CD4-positive, CD25-positive, alpha-beta regulatory T cell (primary cell): ENCODE data around the gene APCDD1L. TPM values are rescaled to one million over a fixed set of nuclear protein-coding genes. Genes with fewer than 3 reads are reported as not detected.

Experiments
- ATAC-seq, 2 donors: fragments of 150-1000 bp; cut with Tn5 transposase; one replicate each; pipeline ENCODE4 v1.10.0; 2021; ENCODE audit warnings: low read depth in 2 of 2, moderate number of reproducible peaks in 2 of 2, moderate library complexity in 1 of 2
- DNase-seq, 3 donors: peaks; one replicate each; pipeline versions ENCODE4 v3.0.0 to v3.0.0-alpha.2; 2012 to 2022; ENCODE audit warnings: mixed read lengths in 1 of 3
- H3K27ac ChIP-seq: one replicate; pipeline ENCODE4 v1.7.0; 2013; ENCODE audit warnings: mild to moderate bottlenecking, low read length; ENCODE audit not compliant: insufficient read depth, poor library complexity, severe bottlenecking
- H3K27me3 ChIP-seq: one replicate; pipeline ENCODE4 v1.7.0; 2013; ENCODE audit warnings: low read length; ENCODE audit not compliant: control insufficient read depth, insufficient read depth
- H3K36me3 ChIP-seq: one replicate; pipeline ENCODE4 v1.7.0; 2013; ENCODE audit warnings: mild to moderate bottlenecking, low read length, moderate library complexity; ENCODE audit not compliant: control insufficient read depth, insufficient read depth
- H3K4me1 ChIP-seq: 2 replicates; pipeline ENCODE4 v1.7.0; 2013; ENCODE audit warnings: mild to moderate bottlenecking, low read length; ENCODE audit not compliant: insufficient read depth, control insufficient read depth, poor library complexity, severe bottlenecking
- H3K4me3 ChIP-seq: one replicate; pipeline ENCODE4 v1.7.0; 2013; ENCODE audit warnings: low read depth, mild to moderate bottlenecking, low read length, moderate library complexity
- H3K9me3 ChIP-seq, 2 experiments: 1 replicate in 1 of 2; 2 replicates in 1 of 2; pipeline ENCODE4 v1.7.0; 2013; ENCODE audit warnings: low read length in 2 of 2, mild to moderate bottlenecking in 1 of 2, moderate library complexity in 1 of 2; ENCODE audit not compliant: control insufficient read depth in 2 of 2
- H3K27ac Mint-ChIP-seq, 3 donors: one replicate each; pipeline ENCODE4 v1.8.0; 2020 to 2022; ENCODE audit warnings: mild to moderate bottlenecking in 3 of 3, mixed read lengths in 3 of 3, moderate library complexity in 2 of 3
- H3K27me3 Mint-ChIP-seq: one replicate; pipeline ENCODE4 v1.8.0; 2022; ENCODE audit warnings: mild to moderate bottlenecking, mixed read lengths
- H3K36me3 Mint-ChIP-seq: one replicate; pipeline ENCODE4 v1.8.0; 2020; ENCODE audit warnings: mixed read lengths
- H3K4me1 Mint-ChIP-seq, 4 donors: one replicate each; pipeline ENCODE4 v1.8.0; 2020 to 2022; ENCODE audit warnings: mixed read lengths in 4 of 4, mild to moderate bottlenecking in 1 of 4
- H3K4me3 Mint-ChIP-seq, 4 donors: one replicate each; pipeline ENCODE4 v1.8.0; 2020 to 2022; ENCODE audit warnings: mild to moderate bottlenecking in 4 of 4, mixed read lengths in 4 of 4, moderate library complexity in 3 of 4
- H3K9me3 Mint-ChIP-seq, 7 donors: one replicate each; pipeline ENCODE4 v1.8.0; 2020 to 2022; ENCODE audit warnings: mixed read lengths in 7 of 7, mild to moderate bottlenecking in 3 of 7, moderate library complexity in 2 of 7
- polyA plus RNA-seq, 4 donors: library from polyadenylated mRNA; unstranded; fragments of 300-500 nt; fragmentation: Illumina TruSeq; gene quantifications; one replicate each; pipeline ENCODE4 v1.2.3, GENCODE V29; 2021
- total RNA-seq: library from RNA; stranded (reverse); gene quantifications from one replicate; pipeline ENCODE4 v1.2.3, GENCODE V29; 2022

APCDD1L gene
- total and polyA plus RNA-seq, 5 donors from 2014 or later = 0.62 TPM; not detected in 4

DNA sequence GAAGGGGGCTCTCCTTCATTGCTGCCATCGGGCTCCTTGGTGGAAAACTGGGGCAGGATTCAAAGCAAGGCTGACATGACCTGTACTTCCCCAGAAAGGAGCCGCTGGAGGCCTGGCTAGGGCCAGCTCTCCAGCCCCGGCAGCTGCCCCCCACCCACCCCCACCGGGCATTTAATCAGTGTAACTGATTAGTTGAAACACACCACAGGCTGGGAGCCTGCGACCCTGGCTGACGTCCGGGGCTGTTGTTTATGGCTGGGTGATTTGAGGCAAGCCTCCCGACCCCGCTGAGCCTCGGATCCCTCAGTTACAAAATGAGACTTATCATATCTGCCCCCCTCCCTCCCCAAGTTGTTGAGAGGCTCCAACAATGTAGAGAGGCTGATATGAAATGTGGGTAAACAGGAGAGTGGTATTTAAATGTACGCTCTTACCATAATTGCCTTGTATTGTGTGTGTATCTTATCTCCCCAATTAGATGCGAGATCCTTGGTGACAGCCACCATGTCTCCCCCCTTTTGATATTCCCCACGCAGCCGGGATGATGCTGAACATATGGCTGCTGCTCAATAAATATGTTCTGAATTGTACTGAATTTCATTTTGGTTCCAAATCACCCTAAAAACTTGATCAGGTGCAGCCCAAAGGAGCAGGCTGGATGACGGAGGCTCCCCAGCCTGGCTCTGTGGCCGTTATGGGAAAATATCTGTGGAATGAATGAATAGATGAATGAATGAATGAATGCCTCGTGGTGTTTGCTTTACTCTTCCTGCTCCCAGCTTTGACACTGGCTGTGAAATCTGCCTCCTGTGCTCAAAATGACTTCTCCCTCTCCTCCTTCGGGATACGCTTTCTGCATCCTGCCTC lies 31.8 kb upstream of the APCDD1L start:
- DNase-seq (no peak), ATAC-seq (no peak)
- H3K4me3 ChIP-seq = no peak overlapping the region
- Mint-ChIP-seq H3K4me1 (no peaks in the 10 kb centered on the region), H3K9me3 (no peaks in the 10 kb centered on the region), H3K4me3 (no peak overlapping the region), H3K27me3 (peaks cover 32% of the 10 kb centered on the region), H3K27ac (no peak overlapping the region), H3K36me3 (no peaks in the 10 kb centered on the region)
- H3K27me3 ChIP-seq = no peaks in the 10 kb centered on the region
- no peak overlapping the region for H3K27ac ChIP-seq
- H3K4me1 ChIP-seq = no peaks in the 10 kb centered on the region
- no peaks in the 10 kb centered on the region for H3K9me3 ChIP-seq
- no peaks in the 10 kb centered on the region for H3K36me3 ChIP-seq

DNA sequence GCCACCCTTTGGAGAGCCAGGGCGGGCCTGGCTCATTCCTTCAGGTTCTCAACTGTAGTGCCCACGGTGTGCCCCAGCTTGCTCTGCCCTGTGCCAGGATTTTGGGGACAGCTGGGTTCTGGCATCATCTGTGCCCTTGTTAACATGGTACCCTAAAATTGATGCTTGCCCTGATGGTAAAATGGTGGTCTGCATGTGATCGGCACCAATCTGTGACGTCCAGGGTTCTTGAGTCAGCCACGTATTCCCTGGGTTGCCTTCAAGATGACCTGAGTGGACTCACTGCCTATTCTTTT lies 31.2 kb upstream of the APCDD1L start:
- H3K9me3 Mint-ChIP-seq = no peaks in the 10 kb centered on the region
- Histone ChIP-seq H3K27me3 (no peaks in the 10 kb centered on the region), H3K9me3 (no peaks in the 10 kb centered on the region), H3K4me1 (no peaks in the 10 kb centered on the region), H3K4me3 (no peak overlapping the region), H3K27ac (no peak overlapping the region), H3K36me3 (no peaks in the 10 kb centered on the region)
- peaks cover 29% of the 10 kb centered on the region for H3K27me3 Mint-ChIP-seq
- H3K36me3 Mint-ChIP-seq = no peaks in the 10 kb centered on the region
- no peak for ATAC-seq
- DNase-seq = no peak
- H3K4me1 Mint-ChIP-seq = no peaks in the 10 kb centered on the region
- no peak overlapping the region for H3K27ac Mint-ChIP-seq
- no peak overlapping the region for H3K4me3 Mint-ChIP-seq

DNA sequence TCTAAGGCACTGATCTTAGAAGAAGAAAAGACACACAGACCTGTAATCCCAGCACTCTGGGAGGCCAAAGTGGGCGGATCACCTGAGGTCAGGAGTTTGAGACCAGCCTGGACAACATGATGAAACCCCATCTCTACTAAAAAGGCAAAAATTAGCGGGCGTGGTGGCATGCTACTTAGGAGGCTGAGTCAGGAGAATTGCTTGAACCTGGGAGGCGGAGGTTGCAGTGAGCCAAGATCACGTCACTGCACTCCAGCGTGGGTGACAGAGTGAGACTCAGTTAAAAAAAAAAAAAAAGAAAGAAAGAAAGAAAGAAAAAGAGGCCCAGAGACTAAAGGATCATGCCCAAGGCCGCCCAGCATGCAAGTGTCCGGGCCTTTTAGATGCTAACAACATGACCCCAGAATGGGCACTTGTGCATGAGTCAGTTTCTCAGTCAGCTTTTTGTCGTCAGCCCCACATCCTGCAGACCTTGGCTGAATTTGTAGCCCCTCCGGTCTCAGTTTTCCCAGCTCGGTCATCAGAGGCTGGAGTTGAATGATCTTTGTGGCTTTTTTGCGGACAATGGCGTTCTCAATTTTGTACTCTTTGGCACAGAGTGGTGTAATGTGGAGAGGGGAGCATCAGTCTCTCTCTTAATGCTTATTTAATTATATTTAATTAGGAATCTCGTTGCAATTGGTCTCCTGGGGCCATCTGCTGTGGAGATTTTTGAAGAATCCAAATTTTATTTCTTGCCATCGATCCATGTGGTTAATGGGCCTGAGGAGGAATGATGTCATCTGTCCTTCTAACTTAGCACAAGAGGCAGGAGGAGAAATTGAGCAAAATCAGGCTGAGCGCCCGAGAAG lies 30.6 kb upstream of the APCDD1L start:
- no peak overlapping the region for H3K27ac ChIP-seq
- DNase-seq = no peak
- Mint-ChIP-seq H3K4me1 (no peaks in the 10 kb centered on the region), H3K4me3 (no peak overlapping the region), H3K27me3 (peaks cover 29% of the 10 kb centered on the region), H3K9me3 (no peaks in the 10 kb centered on the region), H3K36me3 (no peaks in the 10 kb centered on the region), H3K27ac (no peak overlapping the region)
- no peaks in the 10 kb centered on the region for H3K36me3 ChIP-seq
- H3K27me3 ChIP-seq = no peaks in the 10 kb centered on the region
- no peak for ATAC-seq
- no peaks in the 10 kb centered on the region for H3K9me3 ChIP-seq
- H3K4me3 ChIP-seq = no peak overlapping the region
- no peaks in the 10 kb centered on the region for H3K4me1 ChIP-seq

DNA sequence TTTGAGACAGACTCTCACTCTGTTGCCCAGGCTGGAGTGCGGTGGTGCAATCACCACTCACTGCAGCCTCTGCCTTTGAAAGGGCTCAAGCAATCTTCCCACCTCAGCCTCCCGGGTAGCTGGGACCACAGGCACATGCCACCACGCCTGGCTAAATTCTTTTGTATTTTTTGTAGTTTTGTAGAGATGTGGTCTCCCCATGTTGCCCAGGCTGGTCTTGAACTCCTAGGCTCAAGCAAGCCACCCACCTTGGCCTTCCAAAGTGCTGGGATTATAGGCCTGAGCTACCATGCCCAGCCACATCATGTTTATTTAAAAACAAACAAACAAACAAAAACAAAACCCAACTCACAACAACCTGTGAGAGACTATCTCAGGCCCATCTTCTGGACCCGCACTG lies 29.7 kb upstream of the APCDD1L start:
- no peaks in the 10 kb centered on the region for H3K36me3 Mint-ChIP-seq
- Histone ChIP-seq H3K4me1 (no peaks in the 10 kb centered on the region), H3K27ac (no peak overlapping the region), H3K4me3 (no peak overlapping the region), H3K27me3 (no peaks in the 10 kb centered on the region), H3K36me3 (no peaks in the 10 kb centered on the region), H3K9me3 (no peaks in the 10 kb centered on the region)
- no peaks in the 10 kb centered on the region for H3K4me1 Mint-ChIP-seq
- H3K27ac Mint-ChIP-seq = no peak overlapping the region
- no peak for ATAC-seq
- H3K9me3 Mint-ChIP-seq = no peaks in the 10 kb centered on the region
- H3K27me3 Mint-ChIP-seq = peaks cover 22% of the 10 kb centered on the region
- no peak overlapping the region for H3K4me3 Mint-ChIP-seq
- DNase-seq = no peak

DNA sequence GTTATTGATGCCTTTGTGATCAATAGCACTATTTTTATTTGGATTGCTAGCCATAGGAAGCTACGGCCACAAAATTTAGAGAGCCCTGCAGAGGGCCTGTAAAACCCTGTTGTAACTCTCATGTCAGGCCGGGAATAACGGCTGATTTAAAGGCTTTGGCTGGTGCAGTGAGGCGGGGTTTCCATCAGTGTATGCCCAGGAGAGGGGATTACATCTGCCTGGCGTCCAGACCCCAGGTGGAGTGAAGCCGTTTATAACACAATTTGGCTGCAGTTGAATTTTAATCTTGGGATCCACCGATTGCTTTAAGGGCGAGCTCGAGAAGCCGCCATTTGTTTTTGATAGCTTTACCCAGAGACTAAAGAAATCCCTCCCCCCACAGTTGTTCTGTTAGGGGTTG lies 29.1 kb upstream of the APCDD1L start:
- peaks cover 0 to 3% (median 0%) of the 10 kb centered on the region in 7 donors for H3K9me3 Mint-ChIP-seq
- ATAC-seq = no peak
- H3K27ac Mint-ChIP-seq = no peak overlapping the region
- no peak overlapping the region for H3K4me3 Mint-ChIP-seq
- H3K27ac ChIP-seq = no peak overlapping the region
- no peaks in the 10 kb centered on the region for H3K36me3 ChIP-seq
- peaks cover 15% of the 10 kb centered on the region for H3K27me3 Mint-ChIP-seq
- H3K27me3 ChIP-seq = no peaks in the 10 kb centered on the region
- no peaks in the 10 kb centered on the region for H3K36me3 Mint-ChIP-seq
- no peak for DNase-seq
- H3K4me1 ChIP-seq = no peaks in the 10 kb centered on the region
- no peaks in the 10 kb centered on the region for H3K4me1 Mint-ChIP-seq
- H3K9me3 ChIP-seq = no peaks in the 10 kb centered on the region
- no peak overlapping the region for H3K4me3 ChIP-seq

DNA sequence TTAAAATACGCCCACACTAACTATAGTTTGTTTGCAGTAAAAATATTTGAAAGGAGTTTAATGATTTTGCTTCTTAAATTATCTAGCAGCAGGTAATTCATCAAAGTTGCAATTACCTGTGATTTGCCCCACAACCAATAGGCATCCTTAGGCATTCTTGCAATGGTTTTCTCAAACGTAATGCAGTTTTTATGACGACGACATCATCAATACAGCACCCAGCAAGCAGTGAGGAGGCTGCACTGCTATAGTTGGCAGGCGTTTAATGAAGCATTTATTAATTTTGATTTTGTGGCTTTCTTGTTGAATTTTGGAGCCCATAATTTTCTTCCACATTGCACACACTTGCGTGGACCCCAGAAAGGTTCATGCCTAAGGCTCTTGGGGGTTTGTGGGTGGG lies 28.1 kb upstream of the APCDD1L start:
- no peak for DNase-seq
- H3K4me1 ChIP-seq = no peaks in the 10 kb centered on the region

DNA sequence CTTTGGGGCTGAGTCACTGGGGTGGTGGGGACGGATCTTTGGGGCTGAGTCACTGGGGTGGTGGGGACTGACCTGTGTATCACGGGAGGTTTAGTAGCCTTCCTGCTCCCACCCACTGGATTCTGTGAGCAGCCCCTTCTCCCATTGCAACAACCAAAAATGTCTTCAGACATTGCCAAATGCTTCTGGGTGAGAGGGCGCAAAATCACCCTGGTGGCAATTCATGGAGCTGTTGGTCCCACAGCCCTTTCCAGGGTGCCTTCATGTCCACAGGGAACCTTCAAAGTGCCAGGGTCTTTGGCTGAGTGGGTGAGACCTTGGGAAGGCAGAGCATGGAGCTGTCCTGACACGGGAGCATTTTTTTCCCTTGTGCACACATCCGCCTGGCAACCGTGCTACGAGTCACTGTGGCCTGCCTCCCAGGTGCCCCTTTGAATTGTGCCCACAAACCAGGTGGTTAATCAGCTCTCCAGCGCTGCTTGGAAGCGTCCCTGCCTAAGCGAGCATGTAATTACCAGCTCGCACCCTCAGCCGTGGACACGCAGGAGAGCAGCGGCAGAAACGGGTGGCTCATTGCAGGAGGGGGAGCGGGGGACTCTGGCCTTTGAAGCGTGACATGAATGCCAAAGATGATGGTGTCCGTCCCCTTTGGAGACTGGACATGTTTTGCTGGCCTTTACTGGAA lies 27.4 kb upstream of the APCDD1L start:
- no peaks in the 10 kb centered on the region for H3K36me3 Mint-ChIP-seq

More for the DNA sequence above, 28.1 kb upstream of the APCDD1L start:
- H3K4me3 ChIP-seq = no peak overlapping the region
- H3K4me1 Mint-ChIP-seq = no peaks in the 10 kb centered on the region
- peaks cover 0 to under 1% of the 10 kb centered on the region in 2 experiments for H3K9me3 ChIP-seq
- no peaks in the 10 kb centered on the region for H3K27me3 ChIP-seq
- no peak for ATAC-seq
- no peak overlapping the region for H3K4me3 Mint-ChIP-seq
- no peaks in the 10 kb centered on the region for H3K36me3 Mint-ChIP-seq
- no peak overlapping the region for H3K27ac ChIP-seq
- peaks cover 9% of the 10 kb centered on the region for H3K27me3 Mint-ChIP-seq
- no peak overlapping the region for H3K27ac Mint-ChIP-seq
- H3K9me3 Mint-ChIP-seq = peaks cover 0 to 5% (median 2%) of the 10 kb centered on the region in 7 donors
- no peaks in the 10 kb centered on the region for H3K36me3 ChIP-seq

More for the DNA sequence above, 27.4 kb upstream of the APCDD1L start:
- H3K4me1 ChIP-seq = no peaks in the 10 kb centered on the region
- H3K27me3 ChIP-seq = no peaks in the 10 kb centered on the region
- ATAC-seq = no peak
- Mint-ChIP-seq H3K4me1 (no peaks in the 10 kb centered on the region), H3K9me3 (peaks cover 0 to 12% (median 4%) of the 10 kb centered on the region in 7 donors), H3K27me3 (peaks cover 9% of the 10 kb centered on the region), H3K4me3 (no peak overlapping the region), H3K27ac (no peak overlapping the region)
- peaks cover 3 to 7% of the 10 kb centered on the region in 2 experiments for H3K9me3 ChIP-seq
- H3K36me3 ChIP-seq = no peaks in the 10 kb centered on the region
- H3K27ac ChIP-seq = no peak overlapping the region
- DNase-seq = no peak
- H3K4me3 ChIP-seq = no peak overlapping the region
